ENCODE data around the gene PGM1.

GRCh38 chr1:63621075-63621474, 27.9 kb downstream of the PGM1 start:
- TF ChIP-seq, protein P1, sequence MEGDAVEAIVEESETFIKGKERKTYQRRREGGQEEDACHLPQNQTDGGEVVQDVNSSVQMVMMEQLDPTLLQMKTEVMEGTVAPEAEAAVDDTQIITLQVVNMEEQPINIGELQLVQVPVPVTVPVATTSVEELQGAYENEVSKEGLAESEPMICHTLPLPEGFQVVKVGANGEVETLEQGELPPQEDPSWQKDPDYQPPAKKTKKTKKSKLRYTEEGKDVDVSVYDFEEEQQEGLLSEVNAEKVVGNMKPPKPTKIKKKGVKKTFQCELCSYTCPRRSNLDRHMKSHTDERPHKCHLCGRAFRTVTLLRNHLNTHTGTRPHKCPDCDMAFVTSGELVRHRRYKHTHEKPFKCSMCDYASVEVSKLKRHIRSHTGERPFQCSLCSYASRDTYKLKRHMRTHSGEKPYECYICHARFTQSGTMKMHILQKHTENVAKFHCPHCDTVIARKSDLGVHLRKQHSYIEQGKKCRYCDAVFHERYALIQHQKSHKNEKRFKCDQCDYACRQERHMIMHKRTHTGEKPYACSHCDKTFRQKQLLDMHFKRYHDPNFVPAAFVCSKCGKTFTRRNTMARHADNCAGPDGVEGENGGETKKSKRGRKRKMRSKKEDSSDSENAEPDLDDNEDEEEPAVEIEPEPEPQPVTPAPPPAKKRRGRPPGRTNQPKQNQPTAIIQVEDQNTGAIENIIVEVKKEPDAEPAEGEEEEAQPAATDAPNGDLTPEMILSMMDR (IDR thresholded peaks at IDR 0.05): no peak
- TF ChIP-seq POLR2AphosphoS5 (IDR thresholded peaks at IDR 0.05): no peak
- TF ChIP-seq POLR2A (IDR thresholded peaks at IDR 0.05; ENCODE audit: low read depth): no peak
